Subcutaneous abdominal adipose tissue (tissue), 5 donors: ENCODE measurements around the gene SLC2A14.
"Not testable (repeated sequence)": the region's sequence is repeated elsewhere in the genome, so short reads cannot be mapped to it uniquely, and the experiment has no call there.

Source experiments
- H3K27ac ChIP-seq: one replicate; pipeline ENCODE4 v1.7.0; 2013; ENCODE audit warnings: low read depth, mild to moderate bottlenecking, inconsistent platforms, low read length, moderate library complexity
- H3K27me3 ChIP-seq, 5 donors: one replicate each; pipeline ENCODE4 v1.7.0; 2013; ENCODE audit warnings: low read length in 5 of 5, inconsistent platforms in 1 of 5; ENCODE audit not compliant: control insufficient read depth in 5 of 5, insufficient read depth in 4 of 5
- H3K36me3 ChIP-seq, 5 donors: one replicate each; pipeline ENCODE4 v1.7.0; 2013; ENCODE audit warnings: low read length in 5 of 5; ENCODE audit not compliant: control insufficient read depth in 5 of 5, insufficient read depth in 5 of 5
- H3K4me1 ChIP-seq, 5 donors: one replicate each; pipeline ENCODE4 v1.7.0; 2013; ENCODE audit warnings: low read length in 5 of 5, mild to moderate bottlenecking in 3 of 5, moderate library complexity in 1 of 5; ENCODE audit not compliant: control insufficient read depth in 5 of 5, insufficient read depth in 5 of 5
- H3K4me3 ChIP-seq, 5 donors: one replicate each; pipeline ENCODE4 v1.7.0; 2013; ENCODE audit warnings: low read length in 5 of 5, low read depth in 1 of 5
- H3K9ac ChIP-seq, 5 donors: one replicate each; pipeline ENCODE4 v1.7.0; 2013; ENCODE audit warnings: low read length in 5 of 5, mild to moderate bottlenecking in 4 of 5, moderate library complexity in 3 of 5
- H3K9me3 ChIP-seq, 5 donors: one replicate each; pipeline ENCODE4 v1.7.0; 2013; ENCODE audit warnings: low read length in 5 of 5; ENCODE audit not compliant: control insufficient read depth in 5 of 5
- donor health status: healthy.
- donor health status: healthy.
- donor health status: healthy.
- donor health status: healthy.
- donor health status: healthy.

SLC2A14 gene

GRCh38 chr12:7853557-7853956 is 19.2 kb downstream of the SLC2A14 start:
- Histone ChIP-seq H3K9ac (no peak overlapping the region), H3K27ac (no peak overlapping the region), H3K27me3 (peaks cover 0 to 3% (median 2%) of the 10 kb centered on the region in 5 donors), H3K4me3 (no peak overlapping the region), H3K36me3 (no peaks in the 10 kb centered on the region), H3K9me3 (no peaks in the 10 kb centered on the region), H3K4me1 (no peaks in the 10 kb centered on the region)

GRCh38 chr12:7851622-7852081 is 21.1 kb downstream of the SLC2A14 start:
- H3K36me3 ChIP-seq, H3K4me1 ChIP-seq, H3K27me3 ChIP-seq, H3K9ac ChIP-seq, H3K4me3 ChIP-seq, H3K9me3 ChIP-seq, H3K27ac ChIP-seq: not testable (repeated sequence)

- H3K27ac ChIP-seq, H3K9me3 ChIP-seq, H3K27me3 ChIP-seq, H3K9ac ChIP-seq, H3K36me3 ChIP-seq, H3K4me3 ChIP-seq, H3K4me1 ChIP-seq: not testable (repeated sequence)
Observed at GRCh38 chr12:7850099-7850498, 22.6 kb downstream of the SLC2A14 start.

GRCh38 chr12:7848098-7848422 is 24.7 kb downstream of the SLC2A14 start:
- H3K4me3 ChIP-seq, H3K27me3 ChIP-seq, H3K9ac ChIP-seq, H3K9me3 ChIP-seq, H3K27ac ChIP-seq, H3K4me1 ChIP-seq, H3K36me3 ChIP-seq: not testable (repeated sequence)

GRCh38 chr12:7847226-7848097 is 25.3 kb downstream of the SLC2A14 start:
- not testable (repeated sequence) for H3K4me3 ChIP-seq, H3K36me3 ChIP-seq, H3K27me3 ChIP-seq, H3K27ac ChIP-seq, H3K9ac ChIP-seq, H3K4me1 ChIP-seq, H3K9me3 ChIP-seq

GRCh38 chr12:7844116-7844515 is 28.6 kb downstream of the SLC2A14 start:
- no peak overlapping the region for H3K4me3 ChIP-seq

GRCh38 chr12:7843583-7843982 is 29.1 kb downstream of the SLC2A14 start:
- not testable (repeated sequence) for H3K9ac ChIP-seq, H3K27ac ChIP-seq, H3K4me3 ChIP-seq, H3K9me3 ChIP-seq, H3K27me3 ChIP-seq, H3K4me1 ChIP-seq, H3K36me3 ChIP-seq

More at GRCh38 chr12:7844116-7844515, 28.6 kb downstream of the SLC2A14 start:
- no peaks in the 10 kb centered on the region for H3K9me3 ChIP-seq
- no peaks in the 10 kb centered on the region for H3K4me1 ChIP-seq
- no peaks in the 10 kb centered on the region for H3K36me3 ChIP-seq
- peaks cover 0 to 4% (median 0%) of the 10 kb centered on the region in 5 donors for H3K27me3 ChIP-seq
- no peak overlapping the region for H3K27ac ChIP-seq
- H3K9ac ChIP-seq = no peak overlapping the region

GRCh38 chr12:7843149-7843548 is 29.6 kb downstream of the SLC2A14 start:
- not testable (repeated sequence) for H3K27ac ChIP-seq, H3K9me3 ChIP-seq, H3K36me3 ChIP-seq, H3K27me3 ChIP-seq, H3K4me1 ChIP-seq, H3K9ac ChIP-seq, H3K4me3 ChIP-seq

GRCh38 chr12:7842444-7842843 is 30.3 kb downstream of the SLC2A14 start:
- H3K4me1 ChIP-seq = not testable (repeated sequence)

GRCh38 chr12:7839848-7840247 is 32.9 kb downstream of the SLC2A14 start:
- H3K9me3 ChIP-seq, H3K36me3 ChIP-seq, H3K4me1 ChIP-seq, H3K27ac ChIP-seq, H3K27me3 ChIP-seq, H3K9ac ChIP-seq, H3K4me3 ChIP-seq: not testable (repeated sequence)

More at GRCh38 chr12:7842444-7842843, 30.3 kb downstream of the SLC2A14 start:
- not testable (repeated sequence) for H3K36me3 ChIP-seq, H3K27ac ChIP-seq, H3K9me3 ChIP-seq, H3K4me3 ChIP-seq, H3K27me3 ChIP-seq, H3K9ac ChIP-seq
